Loucy (cell line): Measurements from ENCODE around the gene TMEM63A.

Experiments used
- EZH2phosphoT487 ChIP-seq: fragments of 200-600 bp; IDR thresholded peaks from 2 replicates; pipeline ENCODE4 v1.6.1; 2018; ENCODE audit warnings: antibody characterized with exemption, mild to moderate bottlenecking, moderate library complexity, borderline replicate concordance
- TF ChIP-seq, protein P1 (sequence below): fragments of 200-600 bp; sonication (generic); conservative IDR thresholded peaks from 2 replicates; pipeline ENCODE4 v1.5.1; 2014; ENCODE audit warnings: mild to moderate bottlenecking, antibody characterized with exemption, low read length

DNA sequence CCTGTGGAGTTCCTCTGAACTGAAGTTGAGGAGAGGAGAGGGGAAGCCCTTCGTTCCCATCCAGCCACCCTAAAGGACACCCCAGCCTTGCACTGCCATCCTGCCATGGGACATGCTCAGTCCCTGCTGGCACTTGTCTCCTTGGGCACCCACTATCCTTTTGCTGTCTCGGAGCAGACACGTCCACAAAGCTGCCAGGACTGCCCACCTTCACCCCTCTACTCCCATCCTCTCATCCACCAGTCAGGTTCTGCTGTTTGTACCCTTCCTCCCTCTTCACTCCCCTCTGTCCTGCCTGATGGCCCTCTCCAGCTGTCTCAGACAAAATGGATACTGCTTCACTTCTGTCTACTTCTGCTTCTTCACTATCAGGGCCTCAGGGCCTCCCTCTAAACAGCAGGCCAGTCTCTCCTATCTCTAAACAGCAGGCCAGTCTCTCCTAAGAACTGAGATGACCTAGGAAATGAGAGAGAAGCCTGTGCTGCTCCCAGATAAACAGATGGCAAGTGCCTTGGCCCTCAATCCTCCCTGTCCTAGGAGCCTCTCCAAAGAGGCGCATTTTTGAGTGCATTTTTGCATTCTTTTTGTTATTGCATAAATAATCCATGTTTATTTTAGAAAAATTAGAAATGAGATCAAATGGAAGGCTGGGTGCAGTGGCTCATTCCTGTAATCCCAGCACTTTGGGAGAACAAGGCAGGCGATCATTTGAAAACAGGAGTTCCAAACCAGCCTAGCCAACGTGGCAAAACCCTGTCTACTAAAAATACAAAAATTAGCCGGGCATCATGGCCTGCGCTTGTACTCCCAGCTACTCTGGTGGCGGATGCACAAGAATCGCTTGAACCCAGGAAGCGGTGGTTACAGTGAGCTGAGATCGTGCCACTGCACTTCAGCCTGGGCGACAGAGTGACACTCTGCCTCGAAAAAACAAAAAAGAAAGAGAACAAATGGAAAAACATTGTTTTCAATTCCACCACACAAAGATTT, 46.3 kb upstream of the TMEM63A start:
- TF ChIP-seq, protein P1, sequence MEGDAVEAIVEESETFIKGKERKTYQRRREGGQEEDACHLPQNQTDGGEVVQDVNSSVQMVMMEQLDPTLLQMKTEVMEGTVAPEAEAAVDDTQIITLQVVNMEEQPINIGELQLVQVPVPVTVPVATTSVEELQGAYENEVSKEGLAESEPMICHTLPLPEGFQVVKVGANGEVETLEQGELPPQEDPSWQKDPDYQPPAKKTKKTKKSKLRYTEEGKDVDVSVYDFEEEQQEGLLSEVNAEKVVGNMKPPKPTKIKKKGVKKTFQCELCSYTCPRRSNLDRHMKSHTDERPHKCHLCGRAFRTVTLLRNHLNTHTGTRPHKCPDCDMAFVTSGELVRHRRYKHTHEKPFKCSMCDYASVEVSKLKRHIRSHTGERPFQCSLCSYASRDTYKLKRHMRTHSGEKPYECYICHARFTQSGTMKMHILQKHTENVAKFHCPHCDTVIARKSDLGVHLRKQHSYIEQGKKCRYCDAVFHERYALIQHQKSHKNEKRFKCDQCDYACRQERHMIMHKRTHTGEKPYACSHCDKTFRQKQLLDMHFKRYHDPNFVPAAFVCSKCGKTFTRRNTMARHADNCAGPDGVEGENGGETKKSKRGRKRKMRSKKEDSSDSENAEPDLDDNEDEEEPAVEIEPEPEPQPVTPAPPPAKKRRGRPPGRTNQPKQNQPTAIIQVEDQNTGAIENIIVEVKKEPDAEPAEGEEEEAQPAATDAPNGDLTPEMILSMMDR, result no peak
- TF ChIP-seq EZH2phosphoT487, result no peak
